GM21367 (cell line): Measurements from ENCODE around the gene KHDC4.
"Not testable (repeated sequence)": the region's sequence is repeated elsewhere in the genome, so short reads cannot be mapped to it uniquely, and the experiment has no call there.

Experiments used
- ATAC-seq: cut with Tn5 transposase; IDR thresholded peaks from one replicate; pipeline ENCODE4 v1.9.1; 2021; ENCODE audit not compliant: unreplicated experiment

The KHDC4 gene

GRCh38 chr1:155942578-155943141, 8.4 kb upstream of the KHDC4 start:
- no peak for ATAC-seq

DNA sequence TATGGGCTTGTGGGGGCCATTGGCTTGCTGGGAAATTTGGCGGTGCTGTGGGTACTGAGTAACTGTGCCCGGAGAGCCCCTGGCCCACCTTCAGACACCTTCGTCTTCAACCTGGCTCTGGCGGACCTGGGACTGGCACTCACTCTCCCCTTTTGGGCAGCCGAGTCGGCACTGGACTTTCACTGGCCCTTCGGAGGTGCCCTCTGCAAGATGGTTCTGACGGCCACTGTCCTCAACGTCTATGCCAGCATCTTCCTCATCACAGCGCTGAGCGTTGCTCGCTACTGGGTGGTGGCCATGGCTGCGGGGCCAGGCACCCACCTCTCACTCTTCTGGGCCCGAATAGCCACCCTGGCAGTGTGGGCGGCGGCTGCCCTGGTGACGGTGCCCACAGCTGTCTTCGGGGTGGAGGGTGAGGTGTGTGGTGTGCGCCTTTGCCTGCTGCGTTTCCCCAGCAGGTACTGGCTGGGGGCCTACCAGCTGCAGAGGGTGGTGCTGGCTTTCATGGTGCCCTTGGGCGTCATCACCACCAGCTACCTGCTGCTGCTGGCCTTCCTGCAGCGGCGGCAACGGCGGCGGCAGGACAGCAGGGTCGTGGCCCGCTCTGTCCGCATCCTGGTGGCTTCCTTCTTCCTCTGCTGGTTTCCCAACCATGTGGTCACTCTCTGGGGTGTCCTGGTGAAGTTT, 7.8 kb upstream of the KHDC4 start:
- no peak for ATAC-seq

- ATAC-seq: no peak
Measured at GRCh38 chr1:155940993-155941844, 7.0 kb upstream of the KHDC4 start, which contains the start of gene RXFP4. RXFP4 (plus strand) TSS chr1:155941638; CDS start chr1:155941710, 72 bp downstream.

DNA sequence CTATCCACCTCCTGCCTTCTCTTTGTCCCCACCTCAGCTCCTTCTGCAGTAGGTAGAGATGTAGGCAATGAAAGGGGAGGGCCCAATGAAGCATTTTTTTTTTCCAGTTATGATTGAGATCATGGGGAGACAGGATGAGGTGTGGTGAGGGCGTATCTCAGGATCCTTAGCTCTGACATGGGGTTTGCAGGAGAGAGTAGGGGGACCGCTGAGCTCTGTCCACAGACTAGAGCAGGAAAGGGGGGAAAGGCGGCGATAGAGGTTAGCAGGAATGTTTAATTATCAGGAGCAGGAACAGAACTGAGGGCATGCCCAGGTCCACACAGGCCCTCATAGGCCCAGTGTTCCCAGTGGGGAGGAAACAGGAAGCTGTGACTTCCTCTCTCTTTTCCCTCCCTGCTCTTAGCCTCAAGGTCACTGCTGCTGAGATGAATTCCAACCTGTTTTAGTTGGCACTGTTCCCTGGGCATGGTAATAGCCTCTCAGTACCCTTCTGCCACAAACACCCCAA, 6.3 kb upstream of the KHDC4 start:
- no peak for ATAC-seq

- ATAC-seq: no peak
Measured at GRCh38 chr1:155938220-155938627, 4.0 kb upstream of the KHDC4 start.

- no peak for ATAC-seq
Measured at GRCh38 chr1:155934936-155935590, 850 bp upstream of the KHDC4 start.

GRCh38 chr1:155933591-155934096, 569 bp downstream of the KHDC4 start:
- ATAC-seq: no peak

DNA sequence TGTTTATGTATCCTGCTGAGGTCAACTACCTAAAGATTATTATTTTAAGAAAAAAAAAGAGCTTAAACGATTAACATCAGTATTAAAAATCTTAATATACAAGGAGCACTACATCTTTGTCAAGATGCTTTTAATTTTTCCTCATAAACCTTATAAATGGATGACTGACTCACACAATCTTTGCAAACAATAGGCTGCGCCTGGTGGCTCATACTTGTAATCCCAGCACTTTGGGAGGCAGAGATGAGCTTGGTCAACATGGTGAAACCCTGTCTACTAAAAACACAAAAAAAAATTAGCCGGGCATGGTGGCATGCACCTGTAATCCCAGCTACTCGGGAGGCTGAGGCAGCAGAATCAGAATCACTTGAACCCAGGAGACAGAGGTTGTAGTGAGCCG, 1.7 kb downstream of the KHDC4 start:
- no peak for ATAC-seq

DNA sequence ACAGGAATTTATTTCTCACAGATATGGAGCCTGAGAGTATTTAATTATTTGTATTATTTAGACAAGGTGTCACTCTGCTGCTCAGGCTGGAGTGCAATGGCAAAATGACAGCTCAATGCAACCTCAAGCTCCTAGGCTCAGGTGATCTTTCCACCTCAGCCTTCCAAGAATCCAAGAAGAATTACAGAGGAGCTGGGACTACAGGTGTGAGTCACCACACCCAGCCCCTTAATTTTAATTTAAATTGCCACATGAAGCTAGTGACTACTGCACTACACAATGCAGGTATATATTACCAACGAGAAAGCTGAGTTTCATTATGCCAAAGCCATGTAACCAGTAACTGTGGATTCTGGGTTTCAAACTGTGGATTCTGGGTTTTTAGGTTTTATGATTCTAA, 2.1 kb downstream of the KHDC4 start:
- ATAC-seq: no peak

GRCh38 chr1:155931332-155932038, 2.7 kb downstream of the KHDC4 start:
- ATAC-seq: no peak

GRCh38 chr1:155930725-155931124, 3.5 kb downstream of the KHDC4 start:
- not testable (repeated sequence) for ATAC-seq

DNA sequence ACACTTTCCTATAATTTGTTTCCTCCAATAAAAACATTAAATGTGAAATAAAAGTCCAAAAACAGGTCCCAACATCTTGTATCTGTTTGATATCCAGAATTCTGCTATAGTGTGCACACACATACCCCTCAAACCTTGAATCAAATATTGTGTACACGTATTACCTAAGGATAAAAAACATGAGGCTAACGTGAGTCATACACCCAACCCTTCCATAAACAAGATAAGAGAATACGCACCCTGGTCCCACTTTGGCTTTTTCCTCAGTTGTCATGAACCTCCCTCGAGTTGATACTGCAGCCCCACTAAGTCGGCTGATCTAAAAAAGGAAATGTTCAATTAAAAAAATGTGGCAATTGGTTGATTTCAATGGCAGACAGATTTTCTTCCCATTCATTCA, 5.2 kb downstream of the KHDC4 start:
- ATAC-seq: no peak

- ATAC-seq: no peak
Measured at GRCh38 chr1:155925506-155925905, 8.7 kb downstream of the KHDC4 start.

GRCh38 chr1:155920717-155921116, 13.5 kb downstream of the KHDC4 start:
- no peak for ATAC-seq

- ATAC-seq: no peak
Measured at GRCh38 chr1:155919801-155920200, 14.4 kb downstream of the KHDC4 start.

DNA sequence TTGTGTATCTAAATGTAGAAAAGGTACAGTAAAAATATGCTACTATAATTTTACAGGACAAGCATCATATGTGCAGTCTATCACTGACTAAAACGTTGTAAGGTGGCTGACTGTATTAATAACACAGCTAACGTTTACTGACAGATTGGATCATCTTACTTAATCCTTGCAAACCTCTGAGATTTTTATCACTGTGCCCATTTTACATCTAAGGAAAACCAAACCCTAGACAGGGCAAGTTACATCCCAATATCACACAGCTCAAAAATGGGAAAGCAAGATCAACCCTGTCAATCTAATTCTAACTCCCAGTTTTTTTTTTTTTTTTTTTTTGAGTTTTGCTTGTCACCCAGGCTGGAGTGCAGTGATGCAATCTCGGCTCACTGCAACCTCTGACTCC, 15.6 kb downstream of the KHDC4 start:
- ATAC-seq: no peak

GRCh38 chr1:155913969-155914757, 20.1 kb downstream of the KHDC4 start:
- no peak for ATAC-seq

GRCh38 chr1:155912056-155912536, 22.1 kb downstream of the KHDC4 start:
- no peak for ATAC-seq
